Ectodermal cell (in vitro differentiated cells): ENCODE results near the gene NSG2.

Experiments used
- H3K27ac ChIP-seq: 2 replicates; pipeline ENCODE4 v1.7.0; 2013; ENCODE audit warnings: mild to moderate bottlenecking, low read depth, low read length; ENCODE audit not compliant: insufficient read depth, poor library complexity, severe bottlenecking
- H3K27me3 ChIP-seq: 2 replicates; pipeline ENCODE4 v1.7.0; 2013; ENCODE audit warnings: mild to moderate bottlenecking, low read length; ENCODE audit not compliant: insufficient read depth, control insufficient read depth, poor library complexity, severe bottlenecking
- H3K36me3 ChIP-seq: one replicate; pipeline ENCODE4 v1.7.0; 2013; ENCODE audit warnings: low read length; ENCODE audit not compliant: control insufficient read depth, insufficient read depth
- H3K4me1 ChIP-seq: one replicate; pipeline ENCODE4 v1.7.0; 2013; ENCODE audit warnings: low read length; ENCODE audit not compliant: control insufficient read depth, insufficient read depth
- H3K4me3 ChIP-seq: 2 replicates; pipeline ENCODE4 v1.7.0; 2013; ENCODE audit warnings: low read depth, low read length, control low read depth; ENCODE audit not compliant: insufficient read depth
- H3K9me3 ChIP-seq: 2 replicates; pipeline ENCODE4 v1.7.0; 2013; ENCODE audit warnings: mild to moderate bottlenecking, low read length, moderate library complexity; ENCODE audit not compliant: control insufficient read depth
- WGBS, 2 experiments: methylation state at CpG; one replicate each; pipeline ENCODE4 v1.1.7; 2013; ENCODE audit warnings: missing lambda C conversion rate in 2 of 2; 5-methylcytosine and 5-hydroxymethylcytosine counted together

The NSG2 gene

GRCh38 chr5:174118823-174119467 lies 73.4 kb downstream of the NSG2 start:
- H3K27ac ChIP-seq, result no peak overlapping the region
- no peaks in the 10 kb centered on the region for H3K36me3 ChIP-seq
- 82 to 88% methylated on average over 9 of the region's 9 CpGs for WGBS, 2 experiments
- no peak overlapping the region for H3K4me3 ChIP-seq
- no peaks in the 10 kb centered on the region for H3K9me3 ChIP-seq
- no peaks in the 10 kb centered on the region for H3K27me3 ChIP-seq
- peaks cover 9% of the 10 kb centered on the region for H3K4me1 ChIP-seq

- Histone ChIP-seq H3K27ac (no peak overlapping the region), H3K4me1 (peaks cover 9% of the 10 kb centered on the region), H3K27me3 (no peaks in the 10 kb centered on the region), H3K4me3 (no peak overlapping the region), H3K36me3 (no peaks in the 10 kb centered on the region), H3K9me3 (no peaks in the 10 kb centered on the region)
- 84% methylated on average over 7 to 8 of the region's 8 CpGs for WGBS, 2 experiments
These were observed 74.0 kb downstream of the NSG2 start for GRCh38 chr5:174119468-174119881.

DNA sequence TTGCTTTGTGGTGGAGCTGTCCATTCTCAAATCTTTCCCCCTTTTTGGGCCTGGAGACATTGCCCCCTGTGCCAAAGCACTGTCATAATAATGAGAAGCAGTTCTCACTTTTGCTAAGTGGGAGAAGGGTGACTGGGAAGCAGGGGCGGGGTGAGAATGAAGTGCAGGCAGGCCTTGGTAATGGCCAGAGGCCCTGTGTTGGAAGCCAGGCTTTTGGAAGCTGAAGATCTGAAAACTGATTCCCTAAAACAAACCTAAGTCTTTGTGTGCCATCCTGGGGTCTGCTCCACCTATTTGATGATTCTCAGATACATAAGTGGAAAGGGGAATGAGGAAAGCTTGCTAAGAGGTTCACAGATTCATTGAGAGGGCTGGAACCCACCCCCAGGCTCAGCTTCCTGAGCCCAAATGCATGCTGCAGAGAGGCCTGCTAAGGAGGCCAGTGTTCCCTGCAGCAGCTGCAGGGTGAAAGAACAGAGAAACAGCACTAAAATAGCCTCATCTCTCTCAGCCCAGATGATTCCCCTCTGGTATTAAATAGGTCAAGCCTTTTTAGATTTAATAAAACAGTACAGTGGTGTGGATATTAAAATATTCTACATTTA lies 75.0 kb downstream of the NSG2 start:
- H3K27me3 ChIP-seq, result no peaks in the 10 kb centered on the region
- H3K4me1 ChIP-seq, result peaks cover 9% of the 10 kb centered on the region
- no peaks in the 10 kb centered on the region for H3K9me3 ChIP-seq
- 33 to 60% methylated on average over 1 of the region's 1 CpG for WGBS, 2 experiments
- no peak overlapping the region for H3K27ac ChIP-seq
- H3K4me3 ChIP-seq, result no peak overlapping the region
- no peaks in the 10 kb centered on the region for H3K36me3 ChIP-seq

- 82 to 86% methylated on average over 1 of the region's 1 CpG for WGBS, 2 experiments
- no peak overlapping the region for H3K27ac ChIP-seq
- no peak overlapping the region for H3K4me3 ChIP-seq
- no peaks in the 10 kb centered on the region for H3K36me3 ChIP-seq
- no peaks in the 10 kb centered on the region for H3K4me1 ChIP-seq
- no peaks in the 10 kb centered on the region for H3K27me3 ChIP-seq
- no peaks in the 10 kb centered on the region for H3K9me3 ChIP-seq
These were observed 89.0 kb downstream of the NSG2 start for GRCh38 chr5:174134545-174134944.

- H3K4me3 ChIP-seq, result no peak overlapping the region
- 93 to 94% methylated on average over 3 of the region's 3 CpGs for WGBS, 2 experiments
- H3K4me1 ChIP-seq, result no peaks in the 10 kb centered on the region
- no peaks in the 10 kb centered on the region for H3K36me3 ChIP-seq
- no peak overlapping the region for H3K27ac ChIP-seq
- no peaks in the 10 kb centered on the region for H3K9me3 ChIP-seq
- no peaks in the 10 kb centered on the region for H3K27me3 ChIP-seq
These were observed 94.1 kb downstream of the NSG2 start for GRCh38 chr5:174139623-174140022.

DNA sequence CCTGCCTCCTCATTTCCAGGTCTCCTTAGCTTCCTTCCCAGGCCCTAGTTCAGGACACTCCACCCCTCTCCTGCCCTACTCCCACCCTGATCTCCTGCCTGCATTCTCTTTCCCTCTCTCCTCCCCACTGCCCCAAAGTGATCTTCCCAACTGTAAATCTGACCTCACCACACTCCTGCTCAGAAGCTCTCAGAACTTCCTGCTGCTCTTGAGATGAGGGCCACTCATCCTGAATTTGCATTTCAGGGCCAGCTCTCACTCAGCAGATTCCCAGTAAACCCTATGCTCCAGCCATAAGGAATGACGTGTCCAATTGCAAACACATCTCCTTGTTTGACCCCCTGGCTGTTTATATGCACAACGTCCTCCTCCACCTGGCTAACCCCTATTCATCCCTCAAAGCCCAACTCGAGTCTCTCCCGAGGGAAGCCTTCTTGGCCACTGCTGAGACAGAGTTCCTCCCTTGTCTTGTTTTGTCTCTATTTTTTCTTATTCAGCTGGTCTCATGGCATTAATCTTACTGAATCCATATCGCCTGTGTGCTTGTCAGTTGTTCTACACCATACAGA lies 95.0 kb downstream of the NSG2 start:
- Histone ChIP-seq H3K4me1 (no peaks in the 10 kb centered on the region), H3K27ac (no peak overlapping the region), H3K9me3 (no peaks in the 10 kb centered on the region), H3K27me3 (no peaks in the 10 kb centered on the region), H3K4me3 (no peak overlapping the region), H3K36me3 (no peaks in the 10 kb centered on the region)
- WGBS, 2 experiments, result 68 to 70% methylated on average over 5 of the region's 5 CpGs

DNA sequence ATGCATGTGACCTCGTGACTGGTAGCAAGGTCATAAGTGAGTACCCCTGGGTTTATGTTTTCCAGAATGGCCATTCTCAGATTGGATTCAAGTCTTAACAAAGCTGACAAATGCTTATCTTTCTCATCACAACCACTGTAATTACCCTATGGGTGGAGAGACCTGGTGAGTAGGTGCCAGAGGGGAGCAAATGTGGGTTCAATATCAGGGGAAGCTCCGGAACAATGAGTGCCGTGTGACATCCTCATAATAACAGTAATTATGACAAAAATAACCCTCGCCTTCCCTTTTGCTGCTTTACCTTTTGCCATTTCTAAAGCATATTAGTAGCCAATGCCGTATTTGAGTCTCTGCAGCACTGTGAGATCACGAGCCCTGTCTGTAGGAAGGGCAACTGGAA lies 95.9 kb downstream of the NSG2 start:
- no peak overlapping the region for H3K4me3 ChIP-seq
- no peaks in the 10 kb centered on the region for H3K4me1 ChIP-seq
- H3K27me3 ChIP-seq, result no peaks in the 10 kb centered on the region
- 90 to 93% methylated on average over 6 of the region's 6 CpGs for WGBS, 2 experiments
- no peaks in the 10 kb centered on the region for H3K36me3 ChIP-seq
- H3K27ac ChIP-seq, result no peak overlapping the region
- H3K9me3 ChIP-seq, result no peaks in the 10 kb centered on the region

- 84 to 87% methylated on average over 2 of the region's 2 CpGs for WGBS, 2 experiments
- no peak overlapping the region for H3K4me3 ChIP-seq
- no peaks in the 10 kb centered on the region for H3K4me1 ChIP-seq
- H3K9me3 ChIP-seq, result no peaks in the 10 kb centered on the region
- H3K27me3 ChIP-seq, result no peaks in the 10 kb centered on the region
- no peaks in the 10 kb centered on the region for H3K36me3 ChIP-seq
- no peak overlapping the region for H3K27ac ChIP-seq
These were observed 99.6 kb downstream of the NSG2 start for GRCh38 chr5:174145091-174145490.

DNA sequence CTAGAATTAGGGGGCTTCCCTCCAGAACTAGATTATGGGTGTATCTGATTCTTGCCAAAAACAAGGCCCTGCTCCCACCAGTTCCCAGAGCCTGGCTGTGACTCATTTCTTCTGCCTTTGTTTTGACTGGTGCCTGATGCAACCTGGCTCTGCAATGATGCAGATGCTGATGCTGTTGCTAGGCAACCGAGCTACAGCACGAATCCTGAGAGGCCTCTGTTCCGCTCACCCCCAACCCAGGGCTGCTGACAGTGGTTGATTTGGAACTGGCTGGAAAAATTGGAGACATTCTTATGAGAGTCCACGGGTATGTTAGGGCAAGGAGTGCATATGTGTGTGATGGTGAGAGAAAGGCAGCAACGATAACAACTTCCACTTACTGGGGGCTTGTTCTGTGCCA lies 100.3 kb downstream of the NSG2 start:
- Histone ChIP-seq H3K9me3 (no peaks in the 10 kb centered on the region), H3K4me3 (no peak overlapping the region), H3K4me1 (no peaks in the 10 kb centered on the region), H3K27me3 (no peaks in the 10 kb centered on the region), H3K27ac (no peak overlapping the region), H3K36me3 (no peaks in the 10 kb centered on the region)
- 66 to 76% methylated on average over 5 of the region's 5 CpGs for WGBS, 2 experiments

- Histone ChIP-seq H3K27ac (no peak overlapping the region), H3K9me3 (no peaks in the 10 kb centered on the region), H3K27me3 (no peaks in the 10 kb centered on the region), H3K4me3 (no peak overlapping the region), H3K36me3 (no peaks in the 10 kb centered on the region), H3K4me1 (no peaks in the 10 kb centered on the region)
- 86 to 90% methylated on average over 6 of the region's 6 CpGs for WGBS, 2 experiments
These were observed 101.0 kb downstream of the NSG2 start for GRCh38 chr5:174146556-174146955.
